Measurements from ENCODE around the gene LAMB1. TPM values are rescaled to one million over a fixed set of nuclear protein-coding genes. Genes with fewer than 3 reads are reported as not detected.

The LAMB1 gene
- total RNA-seq, 4 donors from 2014 or later: 87.9 to 322 (median 200) TPM

DNA sequence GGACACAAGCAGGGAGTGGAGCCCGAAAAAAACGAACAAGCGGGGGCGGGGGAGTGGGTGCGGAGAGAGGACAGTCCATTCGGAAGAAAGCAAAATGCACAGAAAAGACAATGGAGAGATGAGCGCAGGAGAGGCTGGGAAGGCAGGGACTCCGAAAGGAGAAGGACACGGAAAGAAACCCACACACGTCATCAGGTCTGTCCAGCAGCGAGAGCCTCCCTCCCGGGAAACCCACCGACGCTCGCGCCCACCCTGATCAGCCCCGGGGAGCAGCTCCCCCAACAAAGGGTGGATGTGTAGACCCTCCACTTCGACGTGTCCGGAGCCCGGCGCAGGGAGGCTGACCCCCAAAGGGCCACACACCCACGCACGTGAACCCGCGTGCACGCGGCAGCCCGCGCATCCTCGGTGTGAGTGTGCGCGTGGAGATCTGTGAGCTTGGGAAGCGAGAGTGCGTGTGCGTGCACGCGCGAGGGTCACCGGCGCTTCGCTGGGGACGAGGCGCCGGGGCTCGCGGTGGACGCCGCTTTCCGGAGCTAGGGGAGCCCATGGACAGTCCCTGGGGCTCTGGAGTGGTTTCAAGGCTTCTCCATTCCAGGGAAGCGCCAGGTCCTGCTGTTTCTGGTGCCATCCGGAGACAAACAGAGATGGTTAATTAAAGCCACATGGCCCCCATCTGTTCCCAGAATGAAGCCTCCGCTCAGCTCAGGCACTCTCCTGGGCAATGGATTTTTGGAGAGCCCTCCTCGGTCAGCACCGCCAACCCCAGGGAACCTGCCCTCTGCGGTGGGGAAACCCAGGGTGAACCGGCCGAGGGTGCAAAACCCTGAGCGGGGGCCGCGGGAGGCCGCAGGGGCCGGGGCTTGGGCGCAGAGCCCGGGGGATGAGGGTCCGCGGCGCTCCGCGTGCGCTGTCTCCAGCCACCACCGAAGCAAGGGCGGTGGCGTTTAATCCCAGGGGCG is 916 bp downstream of the LAMB1 start:
- Histone ChIP-seq H3K4me3 (peak overlapping the region; percentile 73), H3K27me3 (no peaks in the 10 kb centered on the region), H3K4me1 (no peaks in the 10 kb centered on the region), H3K27ac (peak overlapping the region; percentile 82 to 85), H3K36me3 (no peaks in the 10 kb centered on the region), H3K9me3 (no peaks in the 10 kb centered on the region)
- peak; percentile 40 to 60 for DNase-seq
- TF ChIP-seq POLR2A (IDR thresholded peaks at IDR 0.05): peak in 1 of 2 donors; percentile 41
- TF ChIP-seq, protein P1, sequence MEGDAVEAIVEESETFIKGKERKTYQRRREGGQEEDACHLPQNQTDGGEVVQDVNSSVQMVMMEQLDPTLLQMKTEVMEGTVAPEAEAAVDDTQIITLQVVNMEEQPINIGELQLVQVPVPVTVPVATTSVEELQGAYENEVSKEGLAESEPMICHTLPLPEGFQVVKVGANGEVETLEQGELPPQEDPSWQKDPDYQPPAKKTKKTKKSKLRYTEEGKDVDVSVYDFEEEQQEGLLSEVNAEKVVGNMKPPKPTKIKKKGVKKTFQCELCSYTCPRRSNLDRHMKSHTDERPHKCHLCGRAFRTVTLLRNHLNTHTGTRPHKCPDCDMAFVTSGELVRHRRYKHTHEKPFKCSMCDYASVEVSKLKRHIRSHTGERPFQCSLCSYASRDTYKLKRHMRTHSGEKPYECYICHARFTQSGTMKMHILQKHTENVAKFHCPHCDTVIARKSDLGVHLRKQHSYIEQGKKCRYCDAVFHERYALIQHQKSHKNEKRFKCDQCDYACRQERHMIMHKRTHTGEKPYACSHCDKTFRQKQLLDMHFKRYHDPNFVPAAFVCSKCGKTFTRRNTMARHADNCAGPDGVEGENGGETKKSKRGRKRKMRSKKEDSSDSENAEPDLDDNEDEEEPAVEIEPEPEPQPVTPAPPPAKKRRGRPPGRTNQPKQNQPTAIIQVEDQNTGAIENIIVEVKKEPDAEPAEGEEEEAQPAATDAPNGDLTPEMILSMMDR (IDR thresholded peaks at IDR 0.05): no peak
- intact Hi-C loops (cut with DNase I; ENCODE audit: low total_unique reads): no loop called here

DNA sequence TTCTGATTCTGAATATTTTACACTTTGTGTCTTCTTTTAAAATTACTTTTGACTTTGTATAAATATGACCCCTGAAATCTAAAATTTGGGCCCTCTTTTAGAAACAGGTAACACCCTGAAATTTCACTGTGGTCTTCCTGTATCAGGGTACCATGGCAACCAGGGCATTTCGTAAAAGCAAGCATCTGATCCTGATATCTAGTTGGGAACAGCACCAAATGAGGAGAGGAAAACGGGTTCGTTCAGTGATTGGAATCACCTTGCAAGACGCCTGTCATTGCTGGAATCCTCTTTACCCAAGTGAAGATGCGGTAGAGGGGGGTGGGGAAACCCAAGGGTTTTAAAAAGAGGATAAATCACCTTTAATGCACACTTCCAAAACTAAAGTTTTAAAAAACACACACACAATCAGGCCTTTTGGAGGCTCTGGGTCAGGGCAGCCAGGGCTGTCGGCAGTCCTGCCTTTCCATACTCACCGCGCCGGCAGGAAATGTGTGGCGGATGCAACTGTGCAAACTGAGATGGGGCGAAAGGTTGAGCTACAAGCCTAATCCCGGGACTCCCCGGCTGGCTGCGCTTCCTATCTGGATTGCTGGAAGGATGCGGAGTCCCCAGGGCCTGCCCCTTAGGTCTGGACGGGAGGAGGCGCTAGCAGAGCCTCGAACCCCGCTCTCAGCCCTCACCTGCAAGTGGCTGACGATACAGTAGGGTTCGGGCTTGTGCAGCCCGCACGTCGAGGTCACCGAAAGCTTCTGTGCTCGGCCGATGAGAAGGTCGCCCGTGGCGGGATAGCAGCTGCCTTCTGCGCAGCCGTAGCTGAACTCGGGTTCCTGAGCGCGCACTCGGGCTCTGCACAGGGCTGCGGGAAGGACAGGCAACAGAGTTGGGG is 1.8 kb downstream of the LAMB1 start:
- Histone ChIP-seq H3K4me3 (peak overlapping the region; percentile 73), H3K9me3 (no peaks in the 10 kb centered on the region), H3K36me3 (no peaks in the 10 kb centered on the region), H3K4me1 (peaks cover 0 to 7% of the 10 kb centered on the region in 2 donors), H3K27ac (peak overlapping the region; percentile 82 to 85), H3K27me3 (no peaks in the 10 kb centered on the region)
- peak; percentile 39 to 51 for DNase-seq
- no peak for TF ChIP-seq POLR2A (IDR thresholded peaks at IDR 0.05)
- TF ChIP-seq, protein P1 (IDR thresholded peaks at IDR 0.05): no peak
- intact Hi-C loops (cut with DNase I; ENCODE audit: low total_unique reads): no loop called here

DNA sequence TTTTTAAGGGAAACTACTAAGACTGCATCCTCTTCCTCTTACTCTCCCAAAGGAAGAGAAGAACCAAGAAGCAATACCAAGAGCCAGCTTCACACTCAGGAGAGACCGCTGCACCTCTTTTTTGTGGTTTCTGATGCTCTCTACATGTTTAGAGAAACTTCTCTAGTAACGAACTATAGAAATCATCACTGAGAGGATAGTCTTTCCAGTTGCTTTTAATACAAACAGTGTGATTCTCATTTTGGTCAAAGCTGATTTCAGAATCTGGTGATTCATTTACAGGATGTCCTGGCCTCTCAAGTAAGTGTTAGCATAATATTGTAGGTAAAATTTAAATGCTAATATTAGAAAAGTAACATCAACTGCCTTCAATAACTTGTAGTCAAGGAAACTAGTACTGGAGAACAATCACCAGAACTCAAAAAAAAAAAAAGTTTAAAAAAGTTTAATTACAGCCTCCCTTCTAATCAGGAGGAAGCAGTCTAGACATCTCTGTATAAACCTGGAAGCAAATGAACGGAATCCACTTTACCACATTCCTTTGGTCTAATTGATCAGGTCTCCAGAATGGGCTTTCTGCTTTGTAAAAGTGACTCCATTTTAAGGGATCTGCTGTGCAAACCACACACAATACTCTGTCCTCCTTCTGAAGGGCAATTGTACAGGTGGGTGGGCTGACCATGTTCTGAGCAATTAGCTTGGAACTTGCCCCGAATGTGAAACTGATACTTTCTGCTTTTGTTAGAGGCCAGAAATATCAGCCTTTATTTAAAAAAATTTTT is 3.0 kb downstream of the LAMB1 start:
- peak overlapping the region; percentile 82 to 85 for H3K27ac ChIP-seq
- peaks cover 0 to 7% of the 10 kb centered on the region in 2 donors for H3K4me1 ChIP-seq
- H3K27me3 ChIP-seq: no peaks in the 10 kb centered on the region
- DNase-seq: no peak
- no peaks in the 10 kb centered on the region for H3K9me3 ChIP-seq
- H3K4me3 ChIP-seq: no peak overlapping the region
- H3K36me3 ChIP-seq: no peaks in the 10 kb centered on the region
- TF ChIP-seq, protein P1 (IDR thresholded peaks at IDR 0.05): no peak
- no peak for TF ChIP-seq POLR2A (IDR thresholded peaks at IDR 0.05)
- intact Hi-C loops (cut with DNase I; ENCODE audit: low total_unique reads): no loop called here

DNA sequence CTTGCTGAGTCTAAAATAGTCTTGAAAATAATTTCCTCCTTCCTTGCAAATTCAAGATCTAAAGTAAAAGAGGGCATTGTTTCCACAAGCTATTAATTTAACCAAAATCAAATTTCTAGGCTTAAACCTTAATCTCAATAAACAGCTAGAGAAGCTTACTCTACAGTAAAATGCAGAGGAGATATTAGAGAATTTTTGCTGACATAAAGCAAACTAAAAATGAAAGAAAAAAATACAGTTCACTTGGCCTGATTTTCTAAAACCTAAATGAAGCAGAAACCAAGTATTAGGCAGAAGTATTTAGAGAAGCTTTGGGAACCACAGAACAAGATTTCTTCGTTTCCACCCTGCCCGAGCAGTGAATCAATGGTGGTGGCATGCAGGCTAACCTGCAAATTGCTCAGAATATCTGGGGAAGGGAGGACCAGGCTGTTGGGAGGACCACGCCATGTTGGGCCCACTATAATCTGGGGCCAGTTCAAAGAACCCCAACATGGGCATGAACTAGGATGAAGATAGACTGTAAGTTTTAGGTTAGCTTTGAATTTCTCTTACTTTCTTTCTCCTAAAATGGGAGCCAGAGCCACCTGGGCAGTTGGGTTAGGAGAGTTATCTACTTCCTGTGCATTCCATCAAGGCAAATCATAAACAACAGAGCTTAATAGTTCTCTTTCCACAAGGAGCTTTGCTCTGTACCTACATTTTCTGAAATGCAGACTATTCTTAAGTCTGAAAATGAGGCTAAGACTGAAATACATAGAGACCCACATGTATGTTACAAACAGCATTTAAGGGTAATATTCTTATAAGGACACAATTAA is 4.1 kb downstream of the LAMB1 start:
- H3K27ac ChIP-seq: peak overlapping the region; percentile 36 to 54
- DNase-seq: no peak
- no peak overlapping the region for H3K4me3 ChIP-seq
- H3K9me3 ChIP-seq: no peaks in the 10 kb centered on the region
- no peaks in the 10 kb centered on the region for H3K27me3 ChIP-seq
- TF ChIP-seq POLR2A (IDR thresholded peaks at IDR 0.05): no peak
- TF ChIP-seq, protein P1 (IDR thresholded peaks at IDR 0.05): no peak
- no peaks in the 10 kb centered on the region for H3K36me3 ChIP-seq
- H3K4me1 ChIP-seq: peaks cover 0 to 7% of the 10 kb centered on the region in 2 donors
- intact Hi-C loops (cut with DNase I; ENCODE audit: low total_unique reads): no loop called here
